ENCODE measurements around the gene ADAM17. TPM values are rescaled to one million over a fixed set of nuclear protein-coding genes. Genes with fewer than 3 reads are reported as not detected.
A peak's percentile ranks its signal among the peaks of the same experiment; 100 is the strongest.

Gene ADAM17
- total RNA-seq, 1 donor from 2014 or later = 91.1 TPM

DNA sequence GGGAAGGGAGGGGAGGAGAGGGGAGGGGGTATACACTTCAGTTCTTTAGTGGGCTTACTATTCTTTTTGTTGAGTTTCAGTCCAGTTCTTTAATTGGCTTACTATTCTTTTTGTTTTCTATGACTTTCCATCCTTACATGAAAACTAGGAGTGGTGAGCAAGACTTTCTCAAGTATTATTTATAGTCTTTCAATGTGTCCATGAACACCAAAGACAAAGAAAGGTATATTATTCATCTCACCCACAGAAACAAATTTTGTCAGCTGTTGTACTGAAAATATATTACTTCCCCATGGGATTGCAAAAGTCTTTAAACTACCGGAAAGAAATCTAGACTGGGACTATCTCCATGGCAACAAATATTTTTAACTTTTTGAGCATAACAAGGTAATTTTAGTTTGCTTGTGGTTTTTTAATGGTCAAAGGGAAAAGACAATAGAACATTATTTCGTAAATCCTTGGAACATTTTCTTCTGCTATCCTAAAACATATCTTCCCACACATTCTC is 17.6 kb downstream of the ADAM17 start:
- Histone ChIP-seq H3K27me3 (ENCODE audit: control insufficient read depth, insufficient read depth, low read length) (no peaks in the 10 kb centered on the region), H3K36me3 (ENCODE audit: control insufficient read depth, insufficient read depth, low read length) (peaks cover 4% of the 10 kb centered on the region), H3K4me3 (ENCODE audit: low read depth, low read length) (no peak overlapping the region)
- DNase-seq (ENCODE audit: low read depth) (no peak), FAIRE-seq (no peak)
- TF ChIP-seq, protein P1, sequence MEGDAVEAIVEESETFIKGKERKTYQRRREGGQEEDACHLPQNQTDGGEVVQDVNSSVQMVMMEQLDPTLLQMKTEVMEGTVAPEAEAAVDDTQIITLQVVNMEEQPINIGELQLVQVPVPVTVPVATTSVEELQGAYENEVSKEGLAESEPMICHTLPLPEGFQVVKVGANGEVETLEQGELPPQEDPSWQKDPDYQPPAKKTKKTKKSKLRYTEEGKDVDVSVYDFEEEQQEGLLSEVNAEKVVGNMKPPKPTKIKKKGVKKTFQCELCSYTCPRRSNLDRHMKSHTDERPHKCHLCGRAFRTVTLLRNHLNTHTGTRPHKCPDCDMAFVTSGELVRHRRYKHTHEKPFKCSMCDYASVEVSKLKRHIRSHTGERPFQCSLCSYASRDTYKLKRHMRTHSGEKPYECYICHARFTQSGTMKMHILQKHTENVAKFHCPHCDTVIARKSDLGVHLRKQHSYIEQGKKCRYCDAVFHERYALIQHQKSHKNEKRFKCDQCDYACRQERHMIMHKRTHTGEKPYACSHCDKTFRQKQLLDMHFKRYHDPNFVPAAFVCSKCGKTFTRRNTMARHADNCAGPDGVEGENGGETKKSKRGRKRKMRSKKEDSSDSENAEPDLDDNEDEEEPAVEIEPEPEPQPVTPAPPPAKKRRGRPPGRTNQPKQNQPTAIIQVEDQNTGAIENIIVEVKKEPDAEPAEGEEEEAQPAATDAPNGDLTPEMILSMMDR (IDR thresholded peaks at IDR 0.05; ENCODE audit: insufficient read depth, low read length, severe bottlenecking) = no peak

DNA sequence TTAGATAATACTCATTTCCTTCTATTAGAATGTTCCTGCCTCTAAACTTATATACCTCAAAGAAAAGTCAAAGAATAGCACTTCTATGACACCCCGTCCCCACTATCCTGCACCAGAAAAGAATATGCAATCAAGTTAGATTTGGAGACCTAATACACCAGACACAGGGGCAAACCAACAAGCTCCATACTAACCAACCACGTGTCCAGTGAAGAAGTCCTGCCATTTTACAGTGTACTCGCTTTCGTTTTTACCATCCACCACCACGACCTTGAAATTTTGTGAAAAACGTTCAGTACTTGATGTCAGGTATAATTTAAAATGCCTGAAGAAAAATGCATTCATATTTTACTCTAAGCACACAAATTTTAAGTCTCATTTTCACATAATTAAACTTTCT is 19.1 kb downstream of the ADAM17 start:
- no peaks in the 10 kb centered on the region for H3K27me3 ChIP-seq (ENCODE audit: control insufficient read depth, insufficient read depth, low read length)

DNA sequence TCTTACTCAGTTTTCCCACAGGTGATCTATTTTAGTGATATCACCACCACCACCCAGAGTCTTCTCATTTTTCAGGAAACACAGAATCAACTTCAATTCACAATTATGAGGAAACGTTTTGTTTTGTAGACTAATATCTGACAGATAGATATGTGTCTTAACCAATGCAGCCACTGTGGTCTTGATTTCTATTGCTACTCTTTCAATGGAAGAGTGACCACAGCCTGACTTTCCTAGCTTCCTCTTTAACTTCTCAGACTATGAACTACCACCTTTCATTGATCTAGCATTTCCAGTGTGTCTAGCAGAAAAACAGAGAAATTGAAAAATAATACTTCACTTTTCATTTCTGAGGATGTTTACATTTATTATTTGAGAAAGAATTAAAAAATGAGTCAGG is 20.5 kb downstream of the ADAM17 start:
- FAIRE-seq (no peak), DNase-seq (ENCODE audit: low read depth) (no peak)
- TF ChIP-seq, protein P1 (IDR thresholded peaks at IDR 0.05; ENCODE audit: insufficient read depth, low read length, severe bottlenecking) = no peak
- H3K36me3 ChIP-seq (ENCODE audit: control insufficient read depth, insufficient read depth, low read length) = peaks cover 4% of the 10 kb centered on the region
- H3K27me3 ChIP-seq (ENCODE audit: control insufficient read depth, insufficient read depth, low read length) = no peaks in the 10 kb centered on the region
- no peak overlapping the region for H3K4me3 ChIP-seq (ENCODE audit: low read depth, low read length)

More for the DNA sequence above, 19.1 kb downstream of the ADAM17 start:
- DNase-seq (ENCODE audit: low read depth) (no peak), FAIRE-seq (no peak)
- TF ChIP-seq, protein P1 (IDR thresholded peaks at IDR 0.05; ENCODE audit: insufficient read depth, low read length, severe bottlenecking) = no peak
- Histone ChIP-seq H3K4me3 (ENCODE audit: low read depth, low read length) (no peak overlapping the region), H3K36me3 (ENCODE audit: control insufficient read depth, insufficient read depth, low read length) (peaks cover 4% of the 10 kb centered on the region)

DNA sequence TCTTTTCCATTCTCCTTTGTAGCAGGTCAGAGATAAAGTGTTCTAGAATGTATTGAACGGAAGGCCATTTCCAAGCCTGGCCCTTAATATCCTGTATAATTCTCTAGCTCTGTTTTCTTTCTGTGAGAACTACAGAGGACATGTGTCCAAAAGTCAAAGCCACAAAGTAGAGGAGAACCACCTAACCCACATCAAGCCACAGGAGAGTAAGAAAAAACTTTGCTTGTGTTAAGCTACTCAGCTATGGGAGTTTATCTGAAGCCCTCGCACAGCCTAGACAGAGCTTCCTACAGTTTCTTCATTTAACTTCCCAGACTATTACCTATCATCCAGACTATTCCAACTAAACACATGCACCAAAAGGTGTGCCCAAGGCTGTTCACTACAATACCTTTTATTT is 22.0 kb downstream of the ADAM17 start:
- DNase-seq (ENCODE audit: low read depth) (no peak), FAIRE-seq (no peak)
- H3K36me3 ChIP-seq (ENCODE audit: control insufficient read depth, insufficient read depth, low read length) = peaks cover 4% of the 10 kb centered on the region
- H3K4me3 ChIP-seq (ENCODE audit: low read depth, low read length) = no peak overlapping the region
- no peaks in the 10 kb centered on the region for H3K27me3 ChIP-seq (ENCODE audit: control insufficient read depth, insufficient read depth, low read length)
- TF ChIP-seq, protein P1 (IDR thresholded peaks at IDR 0.05; ENCODE audit: insufficient read depth, low read length, severe bottlenecking) = no peak

DNA sequence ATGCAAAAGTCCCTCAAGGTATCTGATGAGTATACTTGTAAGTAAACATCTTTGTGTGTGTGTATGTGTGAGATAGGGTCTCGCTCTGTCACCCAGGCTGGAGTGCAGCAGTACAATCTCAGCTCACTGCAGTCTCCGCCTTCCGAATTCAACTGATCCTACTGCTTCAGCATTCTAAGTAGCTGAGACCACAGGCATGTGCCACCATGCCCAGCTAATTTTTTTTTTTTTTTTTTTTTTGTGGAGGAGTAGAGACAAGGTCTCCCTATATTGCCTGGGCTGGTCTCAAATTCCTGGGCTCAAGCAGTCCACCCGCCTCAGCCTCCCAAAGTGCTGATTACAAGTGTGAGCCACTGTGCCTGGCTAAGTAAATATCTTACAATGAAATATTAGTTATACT is 23.2 kb downstream of the ADAM17 start:
- Histone ChIP-seq H3K36me3 (ENCODE audit: control insufficient read depth, insufficient read depth, low read length) (peaks cover 4% of the 10 kb centered on the region), H3K4me3 (ENCODE audit: low read depth, low read length) (no peak overlapping the region), H3K27me3 (ENCODE audit: control insufficient read depth, insufficient read depth, low read length) (no peaks in the 10 kb centered on the region)
- TF ChIP-seq, protein P1 (IDR thresholded peaks at IDR 0.05; ENCODE audit: insufficient read depth, low read length, severe bottlenecking) = no peak
- FAIRE-seq (no peak), DNase-seq (ENCODE audit: low read depth) (peak; percentile 53)

Measured in bronchial epithelial cell (primary cell).